NCI-H774 (cell line): ENCODE measurements around the gene HOXA7.

Experiments used
- DNase-seq: peaks from one replicate; lab custom pipeline; 2025; lab: John Stamatoyannopoulos, UW

Gene HOXA7

GRCh38 chr7:27156508-27156898 is at the start of gene HOXA7:
TSS of gene HOXA7 (minus strand) at chr7:27156675. CDS start at chr7:27156545, 130 bp downstream.
- no peak for DNase-seq

- no peak for DNase-seq
These were observed 49.1 kb upstream of the HOXA7 start for GRCh38 chr7:27205325-27206280.

GRCh38 chr7:27204851-27205322 is 48.4 kb upstream of the HOXA7 start:
- DNase-seq, result no peak

GRCh38 chr7:27203964-27204594 is 47.6 kb upstream of the HOXA7 start:
- no peak for DNase-seq

GRCh38 chr7:27203365-27203953 is 47.0 kb upstream of the HOXA7 start:
- no peak for DNase-seq

GRCh38 chr7:27202862-27203134 is 46.3 kb upstream of the HOXA7 start:
- DNase-seq, result no peak

GRCh38 chr7:27202018-27202861 is 45.8 kb upstream of the HOXA7 start:
- no peak for DNase-seq

GRCh38 chr7:27201580-27202017 is 45.1 kb upstream of the HOXA7 start:
- no peak for DNase-seq

- DNase-seq, result no peak
These were observed 44.5 kb upstream of the HOXA7 start for GRCh38 chr7:27200761-27201579.

- peak; percentile 73 for DNase-seq
These were observed 43.6 kb upstream of the HOXA7 start, which contains the start of gene HOXA13 for GRCh38 chr7:27199849-27200760. TSS of gene HOXA13 (minus strand) at chr7:27200091. CDS start at chr7:27200077, 14 bp downstream.

GRCh38 chr7:27198871-27199801 is 42.7 kb upstream of the HOXA7 start:
- no peak for DNase-seq

GRCh38 chr7:27198138-27198841 is 41.8 kb upstream of the HOXA7 start:
- DNase-seq, result no peak

GRCh38 chr7:27197137-27198042 is 40.9 kb upstream of the HOXA7 start:
- DNase-seq, result no peak

- peak; percentile 44 for DNase-seq
These were observed 39.9 kb upstream of the HOXA7 start for GRCh38 chr7:27196287-27196767.

GRCh38 chr7:27194686-27195379 is 38.4 kb upstream of the HOXA7 start:
- no peak for DNase-seq

GRCh38 chr7:27194002-27194352 is 37.5 kb upstream of the HOXA7 start:
- no peak for DNase-seq
